Neuronal stem cell (in vitro differentiated cells): Measurements from ENCODE around the gene RGPD4. TPM values are rescaled to one million over a fixed set of nuclear protein-coding genes. Genes with fewer than 3 reads are reported as not detected.

Source experiments
- DNase-seq: peaks from one replicate; pipeline ENCODE4 v3.0.0-alpha.2; 2013; ENCODE audit warnings: low spot score
- H2AFZ ChIP-seq: one replicate; pipeline ENCODE4 v1.6.1; 2013; ENCODE audit warnings: mild to moderate bottlenecking, low read length, inconsistent platforms
- H2AK5ac ChIP-seq: 2 replicates; pipeline ENCODE4 v1.6.1; 2013; ENCODE audit warnings: low read depth, mild to moderate bottlenecking, inconsistent platforms, low read length, moderate library complexity, mixed read lengths
- H2BK120ac ChIP-seq: 2 replicates; pipeline ENCODE4 v1.6.1; 2013; ENCODE audit warnings: low read depth, mild to moderate bottlenecking, inconsistent platforms, low read length, moderate library complexity, mixed read lengths
- H2BK12ac ChIP-seq: one replicate; pipeline ENCODE4 v1.6.1; 2013; ENCODE audit warnings: low read length, inconsistent platforms
- H2BK15ac ChIP-seq: 2 replicates; pipeline ENCODE4 v1.6.1; 2013; ENCODE audit warnings: mild to moderate bottlenecking, low read length, inconsistent platforms, mixed read lengths
- H2BK5ac ChIP-seq: one replicate; pipeline ENCODE4 v1.6.1; 2013; ENCODE audit warnings: inconsistent platforms, mild to moderate bottlenecking, low read length, moderate library complexity
- H3K14ac ChIP-seq: one replicate; pipeline ENCODE4 v1.6.1; 2013; ENCODE audit warnings: low read length, inconsistent platforms
- H3K18ac ChIP-seq: 2 replicates; pipeline ENCODE4 v1.6.1; 2013; ENCODE audit warnings: low read length, inconsistent platforms
- H3K23ac ChIP-seq: 2 replicates; pipeline ENCODE4 v1.6.1; 2013; ENCODE audit warnings: low read depth, mild to moderate bottlenecking, mixed read lengths, low read length, inconsistent platforms; ENCODE audit not compliant: poor library complexity
- H3K27ac ChIP-seq: replicated peaks from 3 replicates; pipeline ENCODE4 v1.5.1; 2013; ENCODE audit warnings: low read length, inconsistent platforms
- H3K27me3 ChIP-seq, 3 experiments: 2 replicates each; pipeline ENCODE4 v1.6.1; 2013; ENCODE audit warnings: low read length in 3 of 3, mild to moderate bottlenecking in 2 of 3, inconsistent platforms in 1 of 3, low read depth in 1 of 3, mixed read lengths in 1 of 3, moderate library complexity in 1 of 3; ENCODE audit not compliant: control insufficient read depth in 3 of 3, insufficient read depth in 3 of 3
- H3K36me3 ChIP-seq, 2 donors: replicated peaks in 1 of 2; 2 replicates each; pipeline ENCODE4 v1.6.1; 2013; ENCODE audit warnings: low read length in 2 of 2; ENCODE audit not compliant: control insufficient read depth in 2 of 2, insufficient read depth in 2 of 2
- H3K4ac ChIP-seq: 2 replicates; pipeline ENCODE4 v1.6.1; 2013; ENCODE audit warnings: inconsistent platforms, mild to moderate bottlenecking, low read length, moderate library complexity
- H3K4me1 ChIP-seq, 2 donors: 1 replicate in 1 of 2; 2 replicates in 1 of 2; pipeline ENCODE4 v1.6.1; 2013; ENCODE audit warnings: low read length in 2 of 2, low read depth in 1 of 2; ENCODE audit not compliant: control insufficient read depth in 2 of 2, insufficient read depth in 1 of 2
- H3K4me2 ChIP-seq: one replicate; pipeline ENCODE4 v1.6.1; 2013; ENCODE audit warnings: mild to moderate bottlenecking, low read length, inconsistent platforms; ENCODE audit not compliant: insufficient read depth, poor library complexity, severe bottlenecking
- H3K4me3 ChIP-seq, 2 donors: 2 replicates each; pipeline ENCODE4 v1.5.1; 2013; ENCODE audit warnings: low read length in 2 of 2, mild to moderate bottlenecking in 2 of 2, inconsistent platforms in 1 of 2, moderate library complexity in 1 of 2
- H3K79me1 ChIP-seq: one replicate; pipeline ENCODE4 v1.6.1; 2013; ENCODE audit warnings: low read depth, mild to moderate bottlenecking, inconsistent platforms, low read length, moderate library complexity
- H3K9ac ChIP-seq: one replicate; pipeline ENCODE4 v1.6.1; 2013; ENCODE audit warnings: mild to moderate bottlenecking, low read depth, low read length, inconsistent platforms; ENCODE audit not compliant: poor library complexity
- H3K9me3 ChIP-seq, 2 donors: replicated peaks in 1 of 2; 2 replicates each; pipeline versions ENCODE3 to v1.6.1; 2013; ENCODE audit warnings: low read length in 2 of 2, mild to moderate bottlenecking in 2 of 2, inconsistent platforms in 1 of 2, low read depth in 1 of 2, mixed read lengths in 1 of 2, moderate library complexity in 1 of 2; ENCODE audit not compliant: control insufficient read depth in 2 of 2, insufficient read depth in 1 of 2
- H4K8ac ChIP-seq: one replicate; pipeline ENCODE4 v1.6.1; 2013; ENCODE audit warnings: low read depth, mild to moderate bottlenecking, inconsistent platforms, low read length, moderate library complexity
- H4K91ac ChIP-seq: one replicate; pipeline ENCODE4 v1.6.1; 2013; ENCODE audit warnings: low read length, low read depth, mild to moderate bottlenecking, inconsistent platforms; ENCODE audit not compliant: poor library complexity
- WGBS, 2 donors: extraction: QIAGEN DNeasy Blood & Tissue Kit; methylation state at CpG; one replicate each; pipeline ENCODE4 v1.1.7; 2013; ENCODE audit warnings: missing lambda C conversion rate in 2 of 2, mixed read lengths in 1 of 2; ENCODE audit not compliant: insufficient read length in 2 of 2, insufficient replicate concordance in 1 of 2; ENCODE audit errors: extremely low coverage in 2 of 2; 5-methylcytosine and 5-hydroxymethylcytosine counted together
- small RNA-seq: library from polyadenylated mRNA; stranded (forward); fragments of <200 nt; extraction: miRNeasy Mini kit (QIAGEN cat#:217004); gene quantifications from one replicate; pipeline ENCODE3, GENCODE V24; 2013; ENCODE audit not compliant: insufficient read depth

Gene RGPD4

DNA sequence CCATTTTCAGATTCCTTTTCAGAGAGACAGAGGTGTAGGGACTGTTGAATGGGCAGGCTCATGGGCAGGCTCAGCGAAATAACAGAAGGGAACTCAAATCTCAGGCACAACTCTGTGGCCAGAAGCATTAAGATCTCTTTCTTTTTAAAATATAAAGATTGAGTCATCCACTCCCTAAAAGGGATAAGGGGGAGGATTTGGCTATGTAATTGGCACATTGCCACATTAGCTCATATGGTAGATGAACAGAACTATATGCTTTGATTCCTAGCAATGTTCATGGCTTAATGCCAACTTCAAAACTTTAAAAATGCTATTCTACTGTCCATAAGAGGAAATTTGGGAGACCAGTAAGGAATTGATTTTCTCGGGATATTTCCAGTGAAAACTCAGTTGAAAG, 105.8 kb downstream of the RGPD4 start:
- Histone ChIP-seq H3K4ac (no peak overlapping the region), H2BK12ac (no peak overlapping the region), H3K18ac (no peak overlapping the region), H3K9me3 (no peaks in the 10 kb centered on the region), H2BK5ac (no peak overlapping the region), H3K23ac (no peak overlapping the region), H4K8ac (no peak overlapping the region), H3K4me3 (no peak overlapping the region), H2BK120ac (no peak overlapping the region), H3K36me3 (no peaks in the 10 kb centered on the region), H3K27ac (no peak overlapping the region), H3K4me1 (no peaks in the 10 kb centered on the region), H2AFZ (no peak overlapping the region), H3K14ac (no peak overlapping the region), H2AK5ac (no peak overlapping the region), H4K91ac (no peak overlapping the region), H2BK15ac (no peak overlapping the region), H3K4me2 (no peak overlapping the region), H3K79me1 (no peaks in the 10 kb centered on the region), H3K27me3 (no peaks in the 10 kb centered on the region), H3K9ac (no peak overlapping the region)
- WGBS, 2 donors, result no CpG with 5 or more reads among the region's 2 CpGs
- DNase-seq, result no peak

DNA sequence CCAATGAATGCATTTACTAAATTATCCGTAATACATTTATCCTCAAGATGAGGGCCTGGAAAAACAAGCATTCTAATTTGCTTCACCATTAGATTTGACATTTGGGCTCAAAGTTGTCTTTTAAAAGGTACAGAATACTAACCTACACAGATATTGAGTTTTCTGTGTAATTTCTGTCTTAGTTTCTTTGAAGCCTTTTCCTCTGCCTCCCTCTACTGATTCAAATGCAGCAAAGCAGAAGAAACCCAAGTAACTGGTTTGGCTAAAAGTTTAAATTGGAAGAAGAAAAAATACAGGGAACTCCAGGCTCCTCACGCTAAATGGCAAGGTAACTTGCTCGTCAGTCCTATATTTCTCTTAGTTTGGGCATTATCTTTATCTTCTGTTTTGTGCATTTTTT, 106.3 kb downstream of the RGPD4 start:
- Histone ChIP-seq H4K91ac (no peak overlapping the region), H3K4ac (no peak overlapping the region), H3K36me3 (no peaks in the 10 kb centered on the region), H2BK15ac (no peak overlapping the region), H2BK120ac (no peak overlapping the region), H3K27ac (no peak overlapping the region), H2AK5ac (no peak overlapping the region), H2BK5ac (no peak overlapping the region), H3K9ac (no peak overlapping the region), H4K8ac (no peak overlapping the region), H3K9me3 (no peaks in the 10 kb centered on the region), H3K18ac (no peak overlapping the region), H3K23ac (no peak overlapping the region), H3K27me3 (no peaks in the 10 kb centered on the region), H2BK12ac (no peak overlapping the region), H3K79me1 (no peaks in the 10 kb centered on the region), H3K4me3 (no peak overlapping the region), H2AFZ (no peak overlapping the region), H3K4me1 (no peaks in the 10 kb centered on the region), H3K4me2 (no peak overlapping the region), H3K14ac (no peak overlapping the region)
- DNase-seq, result no peak
- WGBS, 2 donors, result no CpG with 5 or more reads among the region's 3 CpGs

GRCh38 chr2:107936433-107937359, 110.0 kb downstream of the RGPD4 start:
- DNase-seq, result peak; percentile 26
- Histone ChIP-seq H4K91ac (no peak overlapping the region), H3K27me3 (no peaks in the 10 kb centered on the region), H3K4ac (no peak overlapping the region), H4K8ac (no peak overlapping the region), H3K18ac (no peak overlapping the region), H3K4me2 (no peak overlapping the region), H3K4me3 (no peak overlapping the region), H2BK5ac (no peak overlapping the region), H3K23ac (no peak overlapping the region), H2AFZ (no peak overlapping the region), H3K9me3 (no peaks in the 10 kb centered on the region), H2BK15ac (no peak overlapping the region), H3K27ac (no peak overlapping the region), H2BK12ac (no peak overlapping the region), H3K79me1 (no peaks in the 10 kb centered on the region), H2BK120ac (no peak overlapping the region), H3K4me1 (no peaks in the 10 kb centered on the region), H3K9ac (no peak overlapping the region), H3K36me3 (no peaks in the 10 kb centered on the region), H3K14ac (no peak overlapping the region), H2AK5ac (no peak overlapping the region)
- no CpG with 5 or more reads among the region's 5 CpGs for WGBS, 2 donors

Small RNAs within 50 kb of the gene (small RNA-seq; reads per million reads assigned to genes)
- gene AC009963.1, result not detected
- gene AC009963.2, result not detected
